Esophagus muscularis mucosa (tissue), 3 donors: ENCODE measurements around the gene GPC5.

Experiments used
- CTCF ChIP-seq, 3 experiments: fragments of 200-600 bp in 2 of 3; fragments of 450-650 bp in 1 of 3; sonication (generic) in 2 of 3; IDR thresholded peaks; one replicate each; pipeline ENCODE4 v1.5.1; 2017 to 2019; ENCODE audit warnings: antibody characterized with exemption in 3 of 3, mild to moderate bottlenecking in 2 of 3, moderate library complexity in 1 of 3
- POLR2AphosphoS5 ChIP-seq, 2 donors: sonication (generic); formaldehyde crosslinking; IDR thresholded peaks; one replicate each; pipeline ENCODE4 v1.6.1; 2017; ENCODE audit warnings: antibody characterized with exemption in 2 of 2

GRCh38 chr13:92575777-92576176 is 1177.4 kb downstream of the GPC5 start:
- TF ChIP-seq CTCF (IDR thresholded peaks at IDR 0.05) (no peak), POLR2AphosphoS5 (IDR thresholded peaks at IDR 0.05) (no peak)
